ENCODE results near the gene FA2H.

FA2H gene

DNA sequence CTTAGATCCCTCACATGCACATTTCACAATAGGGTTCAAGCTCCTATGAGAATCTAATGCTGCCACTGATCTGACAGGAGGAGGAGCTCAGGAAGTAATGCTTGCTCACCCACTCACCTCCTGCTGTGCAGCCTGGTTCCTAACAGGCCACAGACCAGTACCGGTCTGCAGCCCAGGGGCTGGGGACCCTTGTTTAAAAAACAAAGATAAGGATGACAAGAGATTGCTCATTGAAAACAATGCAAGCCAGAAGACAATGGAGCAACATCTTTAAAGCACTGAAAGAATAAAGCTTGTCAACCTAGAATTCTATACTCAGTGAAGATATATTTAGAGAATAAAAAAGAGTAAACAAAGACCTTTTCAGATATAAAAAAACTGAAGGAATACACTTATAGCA is 22.8 kb upstream of the FA2H start:
- H3K27ac ChIP-seq (ENCODE audit: low read depth, low read length): no peak overlapping the region
- no peaks in the 10 kb centered on the region for H3F3A ChIP-seq (ENCODE audit: insufficient read depth)
- no peak overlapping the region for H2AFZ ChIP-seq (ENCODE audit: low read depth, low read length, severe bottlenecking)
- no peaks in the 10 kb centered on the region for H3K79me2 ChIP-seq (ENCODE audit: insufficient read depth, low read length)
- H3K9me3 ChIP-seq (ENCODE audit: insufficient read depth, low read length): peaks cover under 1% of the 10 kb centered on the region; the same call in 1 of the 2 replicates
- H3K27me3 ChIP-seq (ENCODE audit: low read length): no peaks in the 10 kb centered on the region
- no peak overlapping the region for H3K4me3 ChIP-seq (ENCODE audit: insufficient read depth, low read length, poor library complexity, severe bottlenecking)
- TF ChIP-seq EZH2phosphoT487 (conservative IDR thresholded peaks at IDR 0.05; ENCODE audit: low read length) (no peak), CTCF (IDR thresholded peaks at IDR 0.05; ENCODE audit: insufficient read depth, low read length, poor library complexity, severe bottlenecking) (no peak)
- no peaks in the 10 kb centered on the region for H3K9me2 ChIP-seq (replicated peaks; ENCODE audit: insufficient read depth, low read length)
- no peaks in the 10 kb centered on the region for H3K36me3 ChIP-seq (ENCODE audit: low read length)
- no peak overlapping the region for H3K4me2 ChIP-seq (ENCODE audit: low read depth, low read length, poor library complexity, severe bottlenecking)
- H3K9ac ChIP-seq (ENCODE audit: low read length): no peak overlapping the region
- no peaks in the 10 kb centered on the region for H4K20me1 ChIP-seq (ENCODE audit: low read depth, low read length)

GRCh38 chr16:74795104-74795503 is 20.5 kb upstream of the FA2H start:
- no peak overlapping the region for H2AFZ ChIP-seq (ENCODE audit: low read depth, low read length, severe bottlenecking)
- TF ChIP-seq CTCF (IDR thresholded peaks at IDR 0.05; ENCODE audit: insufficient read depth, low read length, poor library complexity, severe bottlenecking): no peak
- no peak for TF ChIP-seq EZH2phosphoT487 (conservative IDR thresholded peaks at IDR 0.05; ENCODE audit: low read length)
- no peaks in the 10 kb centered on the region for H3F3A ChIP-seq (ENCODE audit: insufficient read depth)
- H3K4me2 ChIP-seq (ENCODE audit: low read depth, low read length, poor library complexity, severe bottlenecking): no peak overlapping the region
- no peaks in the 10 kb centered on the region for H3K36me3 ChIP-seq (ENCODE audit: low read length)
- no peak overlapping the region for H3K4me3 ChIP-seq (ENCODE audit: insufficient read depth, low read length, poor library complexity, severe bottlenecking)
- H3K27me3 ChIP-seq (ENCODE audit: low read length): no peaks in the 10 kb centered on the region; the same call in none of the 2 replicates
- no peaks in the 10 kb centered on the region for H3K9me2 ChIP-seq (replicated peaks; ENCODE audit: insufficient read depth, low read length)
- no peak overlapping the region for H3K9ac ChIP-seq (ENCODE audit: low read length)
- H4K20me1 ChIP-seq (ENCODE audit: low read depth, low read length): no peaks in the 10 kb centered on the region
- peaks cover 6% of the 10 kb centered on the region; the same call in 1 of the 2 replicates for H3K9me3 ChIP-seq (ENCODE audit: insufficient read depth, low read length)
- H3K79me2 ChIP-seq (ENCODE audit: insufficient read depth, low read length): no peaks in the 10 kb centered on the region
- H3K27ac ChIP-seq (ENCODE audit: low read depth, low read length): no peak overlapping the region

- Histone ChIP-seq H3K4me3 (ENCODE audit: insufficient read depth, low read length, poor library complexity, severe bottlenecking) (no peak overlapping the region), H3K36me3 (ENCODE audit: low read length) (no peaks in the 10 kb centered on the region), H3K79me2 (ENCODE audit: insufficient read depth, low read length) (no peaks in the 10 kb centered on the region), H3K9ac (ENCODE audit: low read length) (no peak overlapping the region), H3K9me2 (replicated peaks; ENCODE audit: insufficient read depth, low read length) (no peaks in the 10 kb centered on the region), H3K4me2 (ENCODE audit: low read depth, low read length, poor library complexity, severe bottlenecking) (no peak overlapping the region), H2AFZ (ENCODE audit: low read depth, low read length, severe bottlenecking) (no peak overlapping the region), H3K9me3 (ENCODE audit: insufficient read depth, low read length) (peaks cover 6% of the 10 kb centered on the region; the same call in 1 of the 2 replicates), H4K20me1 (ENCODE audit: low read depth, low read length) (no peaks in the 10 kb centered on the region), H3K27ac (ENCODE audit: low read depth, low read length) (no peak overlapping the region), H3K27me3 (ENCODE audit: low read length) (no peaks in the 10 kb centered on the region; the same call in none of the 2 replicates), H3F3A (ENCODE audit: insufficient read depth) (no peaks in the 10 kb centered on the region)
- TF ChIP-seq EZH2phosphoT487 (conservative IDR thresholded peaks at IDR 0.05; ENCODE audit: low read length): no peak
- TF ChIP-seq CTCF (IDR thresholded peaks at IDR 0.05; ENCODE audit: insufficient read depth, low read length, poor library complexity, severe bottlenecking): no peak
Observed at GRCh38 chr16:74794668-74795067, 20.0 kb upstream of the FA2H start.
